ENCODE measurements around the gene STARD10. TPM values are rescaled to one million over a fixed set of nuclear protein-coding genes. Genes with fewer than 3 reads are reported as not detected.
A peak's percentile ranks its signal among the peaks of the same experiment; 100 is the strongest.
"Not testable (repeated sequence)": the region's sequence is repeated elsewhere in the genome, so short reads cannot be mapped to it uniquely, and the experiment has no call there.

STARD10 gene
- total RNA-seq, 2 donors from 2014 or later: 8.0 to 11.9 TPM

- no peak for ATAC-seq
- no peak for DNase-seq (ENCODE audit: low spot score in 2 of 2)
- Mint-ChIP-seq H3K36me3 (no peaks in the 10 kb centered on the region), H3K9me3 (no peaks in the 10 kb centered on the region), H3K27ac (peak overlapping the region in 1 of 2 donors; percentile 94)
These were observed 1.3 kb downstream of the STARD10 start for GRCh38 chr11:72792437-72793021.

DNA sequence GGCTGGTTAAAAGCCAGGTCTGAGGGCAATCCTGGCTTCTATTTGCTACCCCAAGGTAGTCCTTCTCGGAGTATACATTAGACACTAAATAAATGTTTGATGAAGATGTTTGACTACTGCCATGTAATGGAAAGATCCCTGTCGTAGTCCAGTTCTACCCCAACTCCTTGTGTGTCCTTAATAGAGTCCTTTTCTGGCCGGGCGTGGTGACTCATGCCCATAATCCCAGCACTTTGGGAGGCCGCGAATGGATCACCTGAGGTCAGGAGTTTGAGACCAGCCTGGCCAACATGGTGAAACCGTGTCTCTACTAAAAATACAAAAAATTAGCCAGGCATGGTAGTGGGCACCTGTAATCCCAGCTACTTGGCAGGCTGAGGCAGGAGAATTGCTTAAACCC, 2.6 kb downstream of the STARD10 start:
- not testable (repeated sequence) for ATAC-seq; DNase-seq (ENCODE audit: low spot score in 2 of 2); H3K9me3 Mint-ChIP-seq; H3K36me3 Mint-ChIP-seq
- peak overlapping the region in 1 of 2 donors; percentile 12 for H3K27ac Mint-ChIP-seq

DNA sequence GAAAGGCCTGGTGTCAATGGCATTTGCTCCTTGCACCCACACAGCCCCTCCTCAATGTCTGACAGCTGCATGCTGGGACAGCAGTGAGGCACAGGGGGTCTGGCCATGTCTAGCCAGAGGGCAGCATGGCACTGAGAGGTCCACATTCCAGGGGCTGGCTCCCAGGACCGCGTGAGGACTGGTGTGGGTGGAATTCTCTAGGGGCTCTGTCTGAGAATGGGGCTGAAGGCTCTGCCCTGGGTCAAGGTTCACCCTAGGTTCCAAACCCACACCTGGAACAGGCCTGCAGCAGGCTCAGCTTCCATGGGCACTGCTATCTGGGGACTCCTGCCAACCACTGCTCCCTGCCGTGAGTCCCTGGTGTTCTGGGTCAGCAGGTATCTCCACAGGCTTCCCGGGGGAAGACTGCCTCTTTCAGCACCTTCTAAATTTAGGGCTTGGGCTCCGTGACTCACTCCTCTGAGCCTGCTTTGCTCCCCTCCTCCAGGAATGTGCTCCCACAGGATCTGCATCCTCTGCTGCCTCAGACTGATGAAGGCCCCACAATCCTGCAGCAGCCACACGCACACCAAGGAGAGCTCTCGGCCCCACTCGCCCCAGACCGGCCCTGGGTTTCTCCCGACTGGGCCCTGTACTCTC, 4.2 kb downstream of the STARD10 start:
- ATAC-seq (no peak), DNase-seq (ENCODE audit: low spot score in 2 of 2) (no peak)
- no peaks in the 10 kb centered on the region for H3K9me3 Mint-ChIP-seq
- no peaks in the 10 kb centered on the region for H3K36me3 Mint-ChIP-seq
- H3K27ac Mint-ChIP-seq: peak overlapping the region in 1 of 2 donors; percentile 18

DNA sequence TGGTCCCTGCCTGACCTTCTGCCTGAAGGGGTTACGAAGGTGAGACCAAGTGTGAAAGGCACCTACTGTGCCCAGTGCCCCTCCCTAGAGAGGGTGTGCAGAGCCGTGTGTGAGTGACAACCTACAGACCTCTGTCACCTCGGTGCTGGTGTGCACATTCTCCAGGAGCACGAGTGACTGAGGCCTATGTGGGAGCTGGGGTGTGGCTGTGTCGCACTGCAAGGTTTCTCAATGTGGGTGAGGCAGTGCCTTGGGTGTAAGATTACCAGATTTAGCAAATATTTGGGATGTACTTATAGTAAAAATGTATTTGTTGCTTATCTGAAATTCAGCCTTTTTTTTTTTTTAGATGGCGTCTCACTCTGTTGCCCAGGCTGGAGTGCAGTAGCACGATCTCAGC, 5.6 kb downstream of the STARD10 start:
- no peaks in the 10 kb centered on the region for H3K36me3 Mint-ChIP-seq
- peak overlapping the region in 1 of 2 donors; percentile 61 for H3K27ac Mint-ChIP-seq

GRCh38 chr11:72787216-72788104, 6.4 kb downstream of the STARD10 start:
- DNase-seq (ENCODE audit: low spot score in 2 of 2): no peak
- peak overlapping the region; percentile 61 to 93 for H3K27ac Mint-ChIP-seq
- peak in 1 of 2 donors; percentile 53 for ATAC-seq

More for the DNA sequence above, 5.6 kb downstream of the STARD10 start:
- ATAC-seq: no peak
- no peaks in the 10 kb centered on the region for H3K9me3 Mint-ChIP-seq
- no peak for DNase-seq (ENCODE audit: low spot score in 2 of 2)

GRCh38 chr11:72786305-72787215, 7.3 kb downstream of the STARD10 start:
- Mint-ChIP-seq H3K9me3 (no peaks in the 10 kb centered on the region), H3K27ac (no peak overlapping the region), H3K36me3 (no peaks in the 10 kb centered on the region)
- DNase-seq (ENCODE audit: low spot score in 2 of 2) (no peak), ATAC-seq (no peak)

More at GRCh38 chr11:72787216-72788104, 6.4 kb downstream of the STARD10 start:
- Mint-ChIP-seq H3K9me3 (no peaks in the 10 kb centered on the region), H3K36me3 (no peaks in the 10 kb centered on the region)

- Mint-ChIP-seq H3K36me3 (no peaks in the 10 kb centered on the region), H3K27ac (no peak overlapping the region), H3K9me3 (no peaks in the 10 kb centered on the region)
- ATAC-seq (no peak), DNase-seq (ENCODE audit: low spot score in 2 of 2) (no peak)
These were observed 9.2 kb downstream of the STARD10 start for GRCh38 chr11:72784662-72785061.

DNA sequence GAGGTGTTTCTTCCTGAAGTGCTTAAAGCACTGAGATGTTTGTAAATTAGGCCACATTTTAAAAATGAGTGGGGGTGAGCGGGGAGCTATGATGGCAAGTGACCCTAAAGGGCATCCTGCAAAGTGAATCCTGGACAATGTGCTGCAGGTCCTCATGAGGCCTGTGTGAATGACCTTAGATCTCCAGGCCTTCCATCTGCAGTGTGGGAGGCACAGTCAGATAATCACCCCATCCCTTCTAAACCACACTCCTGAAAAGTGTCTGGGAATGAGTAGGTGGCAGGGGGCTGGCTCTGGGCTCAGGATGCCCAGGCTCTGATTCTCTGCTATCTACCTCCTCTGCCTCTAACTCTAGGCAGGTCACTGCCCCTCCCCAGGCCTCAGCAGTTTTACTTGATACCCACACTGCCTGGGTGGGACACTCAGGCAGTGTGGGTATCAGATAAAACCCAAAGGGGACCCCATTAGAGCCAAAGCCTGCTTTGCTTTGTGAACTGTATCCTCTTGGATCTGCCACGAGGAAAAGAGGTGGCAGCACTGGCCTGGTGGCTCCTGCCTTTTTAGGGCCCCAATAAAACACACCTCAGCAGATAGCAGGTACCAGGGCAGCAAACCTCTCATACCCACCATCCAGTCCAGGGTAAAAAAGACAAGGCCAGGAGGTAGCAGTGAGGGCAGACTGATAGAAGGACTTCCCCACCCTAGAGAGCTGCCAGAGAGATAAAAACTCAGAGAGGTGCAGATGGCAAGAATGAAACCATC, 10.5 kb downstream of the STARD10 start:
- no peaks in the 10 kb centered on the region for H3K36me3 Mint-ChIP-seq

GRCh38 chr11:72782081-72782920, 11.5 kb downstream of the STARD10 start:
- peak in 1 of 2 donors; percentile 45 for ATAC-seq
- H3K36me3 Mint-ChIP-seq: no peaks in the 10 kb centered on the region
- DNase-seq (ENCODE audit: low spot score in 2 of 2): no peak
- no peaks in the 10 kb centered on the region for H3K9me3 Mint-ChIP-seq
- no peak overlapping the region for H3K27ac Mint-ChIP-seq

More for the DNA sequence above, 10.5 kb downstream of the STARD10 start:
- DNase-seq (ENCODE audit: low spot score in 2 of 2) (no peak), ATAC-seq (no peak)
- H3K27ac Mint-ChIP-seq: peak overlapping the region in 1 of 2 donors; percentile 62
- H3K9me3 Mint-ChIP-seq: no peaks in the 10 kb centered on the region

- H3K27ac Mint-ChIP-seq: no peak overlapping the region
- H3K36me3 Mint-ChIP-seq: no peaks in the 10 kb centered on the region
- H3K9me3 Mint-ChIP-seq: no peaks in the 10 kb centered on the region
- ATAC-seq (peak; percentile 55 to 81), DNase-seq (ENCODE audit: low spot score in 2 of 2) (peak in 1 of 2 donors; percentile 51)
These were observed 12.3 kb downstream of the STARD10 start for GRCh38 chr11:72781313-72782080.

DNA sequence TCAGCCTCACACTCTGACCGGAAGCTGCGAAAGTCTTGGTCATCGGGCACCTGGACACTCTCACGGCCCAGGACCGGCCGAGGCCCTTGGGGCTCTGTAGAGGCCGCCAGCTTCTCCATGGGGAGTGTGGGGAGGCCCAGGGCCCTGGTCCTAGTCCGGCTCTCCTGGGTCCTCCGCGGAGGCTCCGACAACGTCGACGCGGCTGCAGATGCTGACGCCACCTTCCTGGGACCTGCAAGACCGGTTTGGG, 12.9 kb downstream of the STARD10 start:
- H3K27ac Mint-ChIP-seq: no peak overlapping the region

GRCh38 chr11:72780296-72781062, 13.4 kb downstream of the STARD10 start:
- Mint-ChIP-seq H3K36me3 (no peaks in the 10 kb centered on the region), H3K9me3 (no peaks in the 10 kb centered on the region)
- ATAC-seq: no peak

More for the DNA sequence above, 12.9 kb downstream of the STARD10 start:
- Mint-ChIP-seq H3K36me3 (no peaks in the 10 kb centered on the region), H3K9me3 (no peaks in the 10 kb centered on the region)
- ATAC-seq: no peak
- DNase-seq (ENCODE audit: low spot score in 2 of 2): no peak

DNA sequence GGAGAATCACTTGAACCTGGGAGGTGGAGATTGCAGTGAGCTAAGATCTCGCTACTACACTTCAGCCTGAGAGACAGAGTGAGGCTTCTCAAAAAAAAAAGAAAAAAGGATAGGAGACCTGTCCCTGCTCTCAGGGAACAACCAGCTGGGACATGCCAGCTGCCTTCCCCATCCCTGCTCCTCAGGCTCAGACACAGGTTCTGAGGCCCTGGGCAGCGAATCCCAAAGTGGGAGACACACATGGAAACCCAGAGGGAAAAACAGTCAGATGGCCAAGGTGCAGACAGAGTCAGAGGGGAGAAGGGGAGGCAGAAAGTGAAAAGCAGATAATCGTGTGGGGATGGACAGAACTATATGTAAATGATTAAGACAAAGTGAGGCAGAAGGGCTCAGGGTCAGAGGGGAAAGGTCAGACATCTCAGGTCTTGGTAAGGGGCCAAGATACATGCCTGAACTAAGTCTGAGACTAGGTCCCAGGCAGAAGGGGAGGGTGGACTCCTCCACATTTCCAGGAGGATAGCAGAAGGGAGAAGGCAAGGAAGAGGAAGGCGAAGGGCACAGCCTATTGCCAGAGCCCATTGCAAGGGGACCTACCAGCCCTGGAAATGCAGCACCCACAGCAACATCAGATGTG, 14.2 kb downstream of the STARD10 start:
- no peaks in the 10 kb centered on the region for H3K9me3 Mint-ChIP-seq
- H3K27ac Mint-ChIP-seq: no peak overlapping the region
- ATAC-seq: no peak
- H3K36me3 Mint-ChIP-seq: no peaks in the 10 kb centered on the region
- no peak for DNase-seq (ENCODE audit: low spot score in 2 of 2)

More at GRCh38 chr11:72780296-72781062, 13.4 kb downstream of the STARD10 start:
- no peak for DNase-seq (ENCODE audit: low spot score in 2 of 2)
- no peak overlapping the region for H3K27ac Mint-ChIP-seq
